Measurements from ENCODE around the gene SNX1. TPM values are rescaled to one million over a fixed set of nuclear protein-coding genes. Genes with fewer than 3 reads are reported as not detected.

Gene SNX1
- total RNA-seq, 2 experiments from 2014 or later, result 75.6 to 80.1 TPM

DNA sequence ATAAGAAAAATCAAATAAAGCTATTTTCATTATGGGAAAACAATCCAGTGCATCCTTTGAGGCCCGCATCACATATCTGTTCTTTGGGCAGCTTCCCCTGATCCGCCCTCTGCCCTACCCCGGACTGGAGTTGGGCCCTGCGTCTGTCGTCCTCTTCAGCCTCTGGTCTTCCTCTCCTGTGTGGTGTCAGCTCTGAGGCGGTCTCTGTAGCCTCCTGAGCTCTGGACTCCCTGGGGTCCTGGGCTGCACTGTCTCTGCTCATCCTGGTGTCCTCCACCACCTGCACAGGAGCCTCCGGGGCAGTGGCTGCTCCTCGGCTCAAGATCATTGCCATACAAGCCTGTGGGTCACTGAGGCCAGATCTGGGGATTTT lies 48.4 kb downstream of the SNX1 start:
- Mint-ChIP-seq H3K36me3 (ENCODE audit: low read depth) (peaks cover 6% of the 10 kb centered on the region), H3K4me1 (ENCODE audit: low read depth) (peaks cover 3% of the 10 kb centered on the region), H3K4me3 (no peak overlapping the region), H3K27ac (no peak overlapping the region), H3K9me3 (no peaks in the 10 kb centered on the region), H3K27me3 (no peaks in the 10 kb centered on the region)
- POLR2A ChIA-PET, result no interaction called here
- intact Hi-C loops (cut with micrococcal nuclease), result no loop called here
- DNase-seq (no peak), ATAC-seq (no peak)
- CTCF ChIA-PET, result interaction anchor here (5.9 kb wide), 1 partner anchor 10 kb away, joined by 34 read pairs; no protein-coding TSS in a partner anchor
- TF ChIP-seq, protein P1, sequence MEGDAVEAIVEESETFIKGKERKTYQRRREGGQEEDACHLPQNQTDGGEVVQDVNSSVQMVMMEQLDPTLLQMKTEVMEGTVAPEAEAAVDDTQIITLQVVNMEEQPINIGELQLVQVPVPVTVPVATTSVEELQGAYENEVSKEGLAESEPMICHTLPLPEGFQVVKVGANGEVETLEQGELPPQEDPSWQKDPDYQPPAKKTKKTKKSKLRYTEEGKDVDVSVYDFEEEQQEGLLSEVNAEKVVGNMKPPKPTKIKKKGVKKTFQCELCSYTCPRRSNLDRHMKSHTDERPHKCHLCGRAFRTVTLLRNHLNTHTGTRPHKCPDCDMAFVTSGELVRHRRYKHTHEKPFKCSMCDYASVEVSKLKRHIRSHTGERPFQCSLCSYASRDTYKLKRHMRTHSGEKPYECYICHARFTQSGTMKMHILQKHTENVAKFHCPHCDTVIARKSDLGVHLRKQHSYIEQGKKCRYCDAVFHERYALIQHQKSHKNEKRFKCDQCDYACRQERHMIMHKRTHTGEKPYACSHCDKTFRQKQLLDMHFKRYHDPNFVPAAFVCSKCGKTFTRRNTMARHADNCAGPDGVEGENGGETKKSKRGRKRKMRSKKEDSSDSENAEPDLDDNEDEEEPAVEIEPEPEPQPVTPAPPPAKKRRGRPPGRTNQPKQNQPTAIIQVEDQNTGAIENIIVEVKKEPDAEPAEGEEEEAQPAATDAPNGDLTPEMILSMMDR (IDR thresholded peaks at IDR 0.05), result no peak

DNA sequence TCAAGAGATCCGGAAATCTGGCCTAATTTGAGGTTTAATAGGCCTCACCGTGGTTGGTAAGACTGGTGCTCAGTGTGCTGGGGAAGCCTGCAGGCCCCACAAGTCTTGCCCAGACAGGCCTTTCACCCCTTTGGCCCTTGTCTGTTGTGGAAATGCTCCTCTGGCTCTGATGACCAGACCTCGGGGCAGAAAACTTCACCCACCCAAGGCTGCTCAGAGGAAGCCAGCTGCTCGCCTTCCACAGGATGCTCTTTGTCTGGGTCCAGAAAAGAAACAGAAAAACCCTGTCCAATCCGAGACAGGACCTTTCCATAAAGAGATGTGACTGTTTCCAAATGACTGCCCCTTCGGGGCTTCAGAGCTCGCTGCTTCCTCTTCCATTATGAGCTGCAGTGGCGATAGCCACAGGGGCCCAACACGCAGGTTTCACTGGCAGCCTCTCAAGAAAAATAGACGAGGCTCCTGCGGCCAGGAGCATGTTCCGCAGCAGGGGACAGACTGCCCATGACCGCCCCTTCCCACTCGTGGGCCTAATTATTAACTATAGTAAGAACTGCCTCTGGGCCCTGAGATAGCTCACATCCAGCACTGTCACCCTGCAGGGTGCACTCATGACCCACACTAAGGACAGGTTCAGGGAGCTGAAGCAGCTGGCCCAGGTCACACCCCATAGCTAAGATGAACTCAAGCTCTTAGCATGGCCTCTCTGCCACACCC lies 48.9 kb downstream of the SNX1 start:
- CTCF ChIA-PET, result interaction anchor here (5.9 kb wide), 1 partner anchor 10 kb away, joined by 34 read pairs; no protein-coding TSS in a partner anchor

DNA sequence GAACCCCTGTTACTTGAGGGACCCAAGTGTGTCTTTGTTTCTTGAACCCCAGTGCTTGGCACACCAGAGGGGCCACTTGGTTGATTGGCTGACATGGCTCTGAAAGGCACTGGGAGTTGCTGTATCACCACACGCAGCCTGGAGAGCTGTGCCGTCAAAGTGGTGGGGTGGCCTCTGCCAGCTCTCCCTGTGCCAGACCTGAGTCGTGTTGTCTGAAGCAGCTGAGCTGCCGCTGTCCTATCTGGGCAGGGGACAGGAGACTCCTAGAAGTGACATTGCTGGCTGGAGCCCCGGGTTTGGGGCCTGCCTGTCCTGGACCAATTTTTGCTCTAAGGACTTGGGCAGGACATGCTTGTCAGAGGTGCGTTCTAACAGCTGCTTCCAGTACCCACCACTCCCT lies 50.3 kb downstream of the SNX1 start:
- Mint-ChIP-seq H3K27me3 (peaks cover 4% of the 10 kb centered on the region), H3K4me1 (ENCODE audit: low read depth) (peaks cover 12% of the 10 kb centered on the region), H3K27ac (no peak overlapping the region), H3K4me3 (no peak overlapping the region), H3K36me3 (ENCODE audit: low read depth) (peaks cover 4% of the 10 kb centered on the region), H3K9me3 (no peaks in the 10 kb centered on the region)
- ATAC-seq, result no peak
- no peak for DNase-seq
- ChIA-PET CTCF (interaction anchor here (1.0 to 5.9 kb wide), 2 partner anchors 8 to 31 kb away, joined by 3 to 34 read pairs; no protein-coding TSS in a partner anchor), POLR2A (interaction anchor here (1.0 to 1.7 kb wide), 5 partner anchors 9 to 16 kb away, joined by 3 to 4 read pairs (median 4); partner anchors contain the start of gene PPIB)
- TF ChIP-seq, protein P1 (IDR thresholded peaks at IDR 0.05), result no peak
- intact Hi-C loops (cut with micrococcal nuclease), result no loop called here

More for the DNA sequence above, 48.9 kb downstream of the SNX1 start:
- intact Hi-C loops (cut with micrococcal nuclease), result no loop called here
- ATAC-seq (no peak), DNase-seq (no peak)
- Mint-ChIP-seq H3K9me3 (no peaks in the 10 kb centered on the region), H3K27ac (no peak overlapping the region), H3K36me3 (ENCODE audit: low read depth) (peaks cover 6% of the 10 kb centered on the region), H3K4me3 (no peak overlapping the region), H3K27me3 (peaks cover 1% of the 10 kb centered on the region), H3K4me1 (ENCODE audit: low read depth) (peaks cover 6% of the 10 kb centered on the region)
- POLR2A ChIA-PET, result interaction anchor here (1.2 kb wide), 2 partner anchors 13 to 18 kb away, joined by 3 to 4 read pairs; partner anchors contain the start of gene PPIB
- TF ChIP-seq, protein P1 (IDR thresholded peaks at IDR 0.05), result no peak

DNA sequence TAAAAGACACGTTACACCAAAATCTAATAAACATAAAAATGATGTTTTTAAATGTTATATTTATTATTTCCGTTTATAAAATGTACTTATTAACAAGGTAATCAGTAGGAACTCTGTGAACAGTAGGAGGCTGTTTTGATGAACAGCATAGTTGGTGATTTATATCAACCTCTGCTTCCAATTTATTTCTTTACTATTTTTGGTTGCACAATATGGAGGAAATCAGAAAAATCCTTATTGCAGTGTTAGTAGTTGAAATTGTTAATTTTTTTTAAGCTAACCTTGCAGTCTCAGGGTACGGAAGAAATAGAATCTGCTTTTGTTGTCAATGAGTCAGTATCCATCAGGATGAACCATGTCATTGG lies 50.7 kb downstream of the SNX1 start:
- Mint-ChIP-seq H3K4me1 (ENCODE audit: low read depth) (peaks cover 13% of the 10 kb centered on the region), H3K27ac (no peak overlapping the region), H3K36me3 (ENCODE audit: low read depth) (peaks cover 3% of the 10 kb centered on the region), H3K4me3 (no peak overlapping the region), H3K27me3 (peaks cover 4% of the 10 kb centered on the region), H3K9me3 (no peaks in the 10 kb centered on the region)
- ATAC-seq (no peak), DNase-seq (no peak)
- TF ChIP-seq, protein P1 (IDR thresholded peaks at IDR 0.05), result no peak
- CTCF ChIA-PET, result interaction anchor here (1.4 to 5.9 kb wide), 2 partner anchors 8 to 24 kb away, joined by 4 to 34 read pairs; no protein-coding TSS in a partner anchor
- intact Hi-C loops (cut with micrococcal nuclease), result no loop called here
- POLR2A ChIA-PET, result interaction anchor here (1.0 to 1.7 kb wide), 2 partner anchors 12 to 14 kb away, joined by 3 to 4 read pairs; no protein-coding TSS in a partner anchor

Data from activated CD8-positive, alpha-beta T cell treated with anti-CD3 and anti-CD28 coated beads for 36 hours (primary cell).